ENCODE measurements around the gene SELENOM.
"Not testable (repeated sequence)": the region's sequence is repeated elsewhere in the genome, so short reads cannot be mapped to it uniquely, and the experiment has no call there.

Gene SELENOM

GRCh38 chr22:31104869-31105268, 2.5 kb downstream of the SELENOM start:
- DNase-seq: no peak

GRCh38 chr22:31103899-31104694, 3.3 kb downstream of the SELENOM start:
- DNase-seq: no peak

GRCh38 chr22:31103111-31103510, 4.3 kb downstream of the SELENOM start:
- DNase-seq: no peak

- no peak for DNase-seq
Measured at GRCh38 chr22:31102441-31103081, 4.8 kb downstream of the SELENOM start.

- no peak for DNase-seq
Measured at GRCh38 chr22:31100762-31101525, 6.4 kb downstream of the SELENOM start.

- DNase-seq: no peak
Measured at GRCh38 chr22:31099841-31100761, 7.3 kb downstream of the SELENOM start.

GRCh38 chr22:31099386-31099785, 8.0 kb downstream of the SELENOM start:
- no peak for DNase-seq

GRCh38 chr22:31098632-31099110, 8.7 kb downstream of the SELENOM start:
- DNase-seq: no peak

- DNase-seq: no peak
Measured at GRCh38 chr22:31097941-31098631, 9.3 kb downstream of the SELENOM start.

- DNase-seq: not testable (repeated sequence)
Measured at GRCh38 chr22:31097539-31097938, 9.8 kb downstream of the SELENOM start.

- no peak for DNase-seq
Measured at GRCh38 chr22:31096657-31097279, 10.6 kb downstream of the SELENOM start.

- no peak for DNase-seq
Measured at GRCh38 chr22:31095637-31096249, 11.6 kb downstream of the SELENOM start.

GRCh38 chr22:31094741-31095140, 12.6 kb downstream of the SELENOM start:
- DNase-seq: no peak

- no peak for DNase-seq
Measured at GRCh38 chr22:31094021-31094551, 13.3 kb downstream of the SELENOM start.

- DNase-seq: no peak
Measured at GRCh38 chr22:31093086-31093850, 14.1 kb downstream of the SELENOM start.

GRCh38 chr22:31092161-31092560, 15.2 kb downstream of the SELENOM start:
- DNase-seq: no peak

GRCh38 chr22:31091106-31091975, 16.0 kb downstream of the SELENOM start:
- no peak for DNase-seq

GRCh38 chr22:31090217-31091085, 16.9 kb downstream of the SELENOM start:
- no peak for DNase-seq

All from effector CD4-positive, alpha-beta T cell (primary cell).